ENCODE measurements around the gene ZNF804A.

DNA sequence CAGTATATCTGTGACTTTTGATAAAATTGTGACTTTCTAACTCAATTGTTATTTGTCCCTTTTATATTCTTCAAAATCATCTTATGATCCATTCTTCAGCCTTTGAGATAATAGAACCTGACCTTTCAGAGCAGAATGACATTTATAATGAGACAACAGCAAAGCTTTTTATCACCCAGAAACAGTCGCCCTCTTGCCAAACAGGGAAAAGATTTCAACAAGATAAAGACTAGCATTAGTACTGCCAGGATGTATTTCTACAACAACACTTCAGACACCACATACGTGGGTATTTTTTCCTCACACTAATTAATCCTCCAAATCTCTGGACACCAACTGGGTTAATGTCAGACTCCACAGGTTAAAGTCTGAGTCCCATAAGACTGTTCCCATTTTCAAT, 249.0 kb downstream of the ZNF804A start:
- no peak for TF ChIP-seq ZNF274 (IDR thresholded peaks at IDR 0.05; ENCODE audit: low read depth, low read length)
- no peak for TF ChIP-seq SUZ12 (IDR thresholded peaks at IDR 0.05; ENCODE audit: extremely low read depth, insufficient read depth, insufficient read length)
